HG03066 (cell line): Measurements from ENCODE around the gene DNAJC8.
A peak's percentile ranks its signal among the peaks of the same experiment; 100 is the strongest.

Source experiments
- ATAC-seq: cut with Tn5 transposase; IDR thresholded peaks from one replicate; pipeline ENCODE4 v1.9.1; 2021; ENCODE audit warnings: low read depth; ENCODE audit not compliant: unreplicated experiment

DNAJC8 gene

GRCh38 chr1:28208818-28209441 lies 23.9 kb downstream of the DNAJC8 start:
- ATAC-seq, result no peak

- no peak for ATAC-seq
Measured at GRCh38 chr1:28205243-28205642, 27.6 kb downstream of the DNAJC8 start.

GRCh38 chr1:28200234-28200873 lies 32.5 kb downstream of the DNAJC8 start:
- ATAC-seq, result no peak

- ATAC-seq, result peak; percentile 86
Measured at GRCh38 chr1:28199328-28200233, 33.2 kb downstream of the DNAJC8 start.

- no peak for ATAC-seq
Measured at GRCh38 chr1:28197682-28198415, 35.0 kb downstream of the DNAJC8 start.

- ATAC-seq, result no peak
Measured at GRCh38 chr1:28196330-28196729, 36.5 kb downstream of the DNAJC8 start.

GRCh38 chr1:28195780-28196179 lies 37.0 kb downstream of the DNAJC8 start:
- ATAC-seq, result no peak

GRCh38 chr1:28194326-28195035 lies 38.3 kb downstream of the DNAJC8 start:
- no peak for ATAC-seq

GRCh38 chr1:28193701-28194161 lies 39.1 kb downstream of the DNAJC8 start:
- no peak for ATAC-seq

GRCh38 chr1:28190996-28191645 lies 41.7 kb downstream of the DNAJC8 start:
- no peak for ATAC-seq

- ATAC-seq, result no peak
Measured at GRCh38 chr1:28190337-28190979, 42.4 kb downstream of the DNAJC8 start.

GRCh38 chr1:28185071-28185470 lies 47.8 kb downstream of the DNAJC8 start:
- ATAC-seq, result no peak

- ATAC-seq, result no peak
Measured at GRCh38 chr1:28180306-28181305, 52.2 kb downstream of the DNAJC8 start.

- ATAC-seq, result no peak
Measured at GRCh38 chr1:28178690-28179485, 53.9 kb downstream of the DNAJC8 start.

GRCh38 chr1:28176492-28177470 lies 56.0 kb downstream of the DNAJC8 start, which contains the start of gene PTAFR:
TSS of gene PTAFR (minus strand) at chr1:28176690. CDS start at chr1:28151021, 25,669 bp downstream.
- ATAC-seq, result no peak
